CD4-positive, alpha-beta memory T cell (primary cell): Measurements from ENCODE around the gene TOPBP1. TPM values are rescaled to one million over a fixed set of nuclear protein-coding genes. Genes with fewer than 3 reads are reported as not detected.

Experiments used
- CTCF ChIA-PET: fragments of 350-600 bp; sonication (Branson Sonifier 250); formaldehyde crosslinking; loops from one replicate; lab custom pipeline; 2021; ENCODE audit warnings: inconsistent platforms; ENCODE audit not compliant: partially characterized antibody; lab: Charles Lee
- POLR2A ChIA-PET: fragments of 350-600 bp; sonication (Branson Sonifier 250); formaldehyde crosslinking; loops from one replicate; lab custom pipeline; 2021; ENCODE audit not compliant: partially characterized antibody; lab: Charles Lee
- DNase-seq, 5 donors: peaks; one replicate each; pipeline versions ENCODE4 v3.0.0 to v3.0.0-alpha.2; 2020 to 2022; ENCODE audit warnings: mixed read lengths in 1 of 5
- H3K27ac ChIP-seq: one replicate; pipeline ENCODE4 v1.7.0; 2013; ENCODE audit warnings: low read depth, low read length
- H3K27me3 ChIP-seq: 2 replicates; pipeline ENCODE4 v1.7.0; 2013; ENCODE audit warnings: mild to moderate bottlenecking, low read length, moderate library complexity; ENCODE audit not compliant: insufficient read depth
- H3K36me3 ChIP-seq: 2 replicates; pipeline ENCODE4 v1.7.0; 2013; ENCODE audit warnings: mild to moderate bottlenecking, low read length, moderate library complexity; ENCODE audit not compliant: insufficient read depth
- H3K4me1 ChIP-seq: 2 replicates; pipeline ENCODE4 v1.7.0; 2013; ENCODE audit warnings: mild to moderate bottlenecking, low read length, moderate library complexity; ENCODE audit not compliant: insufficient read depth
- H3K4me3 ChIP-seq, 2 donors: one replicate each; pipeline ENCODE4 v1.7.0; 2013; ENCODE audit warnings: low read length in 2 of 2, mild to moderate bottlenecking in 1 of 2
- H3K9me3 ChIP-seq, 2 donors: one replicate each; pipeline ENCODE4 v1.7.0; 2013; ENCODE audit warnings: low read length in 2 of 2, control low read depth in 1 of 2; ENCODE audit not compliant: control insufficient read depth in 1 of 2
- H3K27ac Mint-ChIP-seq, 7 donors: one replicate each; pipeline ENCODE4 v1.8.0; 2020 to 2021; ENCODE audit warnings: mixed read lengths in 7 of 7, mild to moderate bottlenecking in 6 of 7, inconsistent platforms in 3 of 7, moderate library complexity in 3 of 7
- H3K27me3 Mint-ChIP-seq, 2 donors: one replicate each; pipeline ENCODE4 v1.8.0; 2020 to 2021; ENCODE audit warnings: mixed read lengths in 2 of 2
- H3K36me3 Mint-ChIP-seq, 2 donors: one replicate each; pipeline ENCODE4 v1.8.0; 2020 to 2021; ENCODE audit warnings: mixed read lengths in 2 of 2, inconsistent platforms in 1 of 2, mild to moderate bottlenecking in 1 of 2
- H3K4me1 Mint-ChIP-seq, 4 donors: one replicate each; pipeline ENCODE4 v1.8.0; 2020 to 2021; ENCODE audit warnings: mixed read lengths in 4 of 4, mild to moderate bottlenecking in 1 of 4
- H3K4me3 Mint-ChIP-seq, 8 donors: one replicate each; pipeline ENCODE4 v1.8.0; 2020 to 2021; ENCODE audit warnings: mixed read lengths in 8 of 8, mild to moderate bottlenecking in 7 of 8, moderate library complexity in 6 of 8, inconsistent platforms in 3 of 8
- H3K9me3 Mint-ChIP-seq, 8 donors: one replicate each; pipeline ENCODE4 v1.8.0; 2020 to 2021; ENCODE audit warnings: mixed read lengths in 8 of 8, mild to moderate bottlenecking in 5 of 8, inconsistent platforms in 3 of 8, moderate library complexity in 1 of 8
- intact Hi-C: fragments of 100-400 bp; cut with micrococcal nuclease; formaldehyde crosslinking; loops from one replicate; pipeline ENCODE4 v1.15.1; 2023
- polyA plus RNA-seq, 2 donors: library from polyadenylated mRNA; unstranded; fragments of 300-500 nt; fragmentation: Illumina TruSeq; gene quantifications; one replicate each; pipeline ENCODE4 v1.2.3, GENCODE V29; 2021
- total RNA-seq, 2 experiments: library from RNA; stranded (reverse); gene quantifications; one replicate each; pipeline ENCODE4 v1.2.3, GENCODE V29; 2021

TOPBP1 gene
- total and polyA plus RNA-seq, 4 experiments from 2014 or later, result 6.1 to 43.2 (median 27.5) TPM

GRCh38 chr3:133593243-133593642 is 68.5 kb downstream of the TOPBP1 start:
- POLR2A ChIA-PET, result interaction anchor here (0.7 kb wide), 1 partner anchor 19 kb away, joined by 3 read pairs; the partner anchor contains the start of gene CDV3
- intact Hi-C loops, result no loop called here

GRCh38 chr3:133592843-133593242 is 68.9 kb downstream of the TOPBP1 start:
- ChIA-PET POLR2A (interaction anchor here (0.7 kb wide), 1 partner anchor 19 kb away, joined by 3 read pairs; the partner anchor contains the start of gene CDV3), CTCF (interaction anchor here (0.9 to 2.1 kb wide), 2 partner anchors 14 to 101 kb away, joined by 3 to 5 read pairs; no protein-coding TSS in a partner anchor)
- Histone ChIP-seq H3K27me3 (no peaks in the 10 kb centered on the region), H3K4me3 (no peak overlapping the region), H3K36me3 (peaks cover 17% of the 10 kb centered on the region), H3K9me3 (no peaks in the 10 kb centered on the region), H3K4me1 (no peaks in the 10 kb centered on the region), H3K27ac (no peak overlapping the region)
- H3K27me3 Mint-ChIP-seq, result no peaks in the 10 kb centered on the region
- peak overlapping the region in 2 of 7 donors; percentile 15 to 20 for H3K27ac Mint-ChIP-seq
- H3K9me3 Mint-ChIP-seq, result no peaks in the 10 kb centered on the region
- intact Hi-C loops, result no loop called here
- no peak for DNase-seq
- peaks cover 19 to 21% of the 10 kb centered on the region in 2 donors for H3K36me3 Mint-ChIP-seq
- H3K4me3 Mint-ChIP-seq, result no peak overlapping the region
- H3K4me1 Mint-ChIP-seq, result peaks cover 0 to 12% (median 8%) of the 10 kb centered on the region in 4 donors

More at GRCh38 chr3:133593243-133593642, 68.5 kb downstream of the TOPBP1 start:
- Histone ChIP-seq H3K4me1 (no peaks in the 10 kb centered on the region), H3K27ac (no peak overlapping the region), H3K4me3 (no peak overlapping the region), H3K9me3 (no peaks in the 10 kb centered on the region), H3K36me3 (peaks cover 13% of the 10 kb centered on the region), H3K27me3 (no peaks in the 10 kb centered on the region)
- CTCF ChIA-PET, result interaction anchor here (0.9 to 2.1 kb wide), 2 partner anchors 14 to 101 kb away, joined by 3 to 5 read pairs; no protein-coding TSS in a partner anchor
- no peaks in the 10 kb centered on the region for H3K27me3 Mint-ChIP-seq
- H3K36me3 Mint-ChIP-seq, result peaks cover 15 to 17% of the 10 kb centered on the region in 2 donors
- no peak overlapping the region for H3K4me3 Mint-ChIP-seq
- no peaks in the 10 kb centered on the region for H3K9me3 Mint-ChIP-seq
- no peak for DNase-seq
- peaks cover 0 to 11% (median 8%) of the 10 kb centered on the region in 4 donors for H3K4me1 Mint-ChIP-seq
- H3K27ac Mint-ChIP-seq, result peak overlapping the region in 4 of 7 donors; percentile 11 to 33 (median 25)

GRCh38 chr3:133591271-133591742 is 70.4 kb downstream of the TOPBP1 start:
- Mint-ChIP-seq H3K9me3 (no peaks in the 10 kb centered on the region), H3K36me3 (peaks cover 30 to 32% of the 10 kb centered on the region in 2 donors), H3K4me1 (peaks cover 4 to 18% (median 8%) of the 10 kb centered on the region in 4 donors), H3K27me3 (no peaks in the 10 kb centered on the region), H3K27ac (peak overlapping the region in 1 of 7 donors; percentile 5), H3K4me3 (no peak overlapping the region)
- ChIA-PET POLR2A (no interaction called here), CTCF (interaction anchor here (2.1 kb wide), 1 partner anchor 12 kb away, joined by 5 read pairs; no protein-coding TSS in a partner anchor)
- intact Hi-C loops, result no loop called here
- no peaks in the 10 kb centered on the region for H3K27me3 ChIP-seq
- H3K36me3 ChIP-seq, result peaks cover 30% of the 10 kb centered on the region
- H3K4me3 ChIP-seq, result no peak overlapping the region
- no peak for DNase-seq
- no peaks in the 10 kb centered on the region for H3K9me3 ChIP-seq
- H3K4me1 ChIP-seq, result no peaks in the 10 kb centered on the region
- no peak overlapping the region for H3K27ac ChIP-seq

GRCh38 chr3:133589503-133589902 is 72.2 kb downstream of the TOPBP1 start:
- Mint-ChIP-seq H3K4me1 (peaks cover 4 to 18% (median 8%) of the 10 kb centered on the region in 4 donors), H3K9me3 (no peaks in the 10 kb centered on the region), H3K27me3 (no peaks in the 10 kb centered on the region), H3K4me3 (no peak overlapping the region), H3K27ac (peak overlapping the region in 2 of 7 donors; percentile 48 to 68), H3K36me3 (peaks cover 40 to 46% of the 10 kb centered on the region in 2 donors)
- no peak overlapping the region for H3K27ac ChIP-seq
- DNase-seq, result no peak
- H3K9me3 ChIP-seq, result no peaks in the 10 kb centered on the region
- intact Hi-C loops, result no loop called here
- ChIA-PET CTCF (interaction anchor here (1.0 kb wide), 1 partner anchor 11 kb away, joined by 3 read pairs; no protein-coding TSS in a partner anchor), POLR2A (interaction anchor here (0.6 kb wide), 1 partner anchor 60 kb away, joined by 3 read pairs; no protein-coding TSS in a partner anchor)
- no peaks in the 10 kb centered on the region for H3K27me3 ChIP-seq
- H3K36me3 ChIP-seq, result peaks cover 44% of the 10 kb centered on the region
- H3K4me3 ChIP-seq, result no peak overlapping the region
- no peaks in the 10 kb centered on the region for H3K4me1 ChIP-seq

- no peaks in the 10 kb centered on the region for H3K9me3 Mint-ChIP-seq
- no peaks in the 10 kb centered on the region for H3K27me3 Mint-ChIP-seq
- peaks cover 40 to 52% of the 10 kb centered on the region in 2 donors for H3K36me3 Mint-ChIP-seq
- ChIA-PET POLR2A (interaction anchor here (0.6 kb wide), 1 partner anchor 60 kb away, joined by 3 read pairs; no protein-coding TSS in a partner anchor), CTCF (interaction anchor here (1.0 kb wide), 1 partner anchor 10 kb away, joined by 3 read pairs; no protein-coding TSS in a partner anchor)
- H3K36me3 ChIP-seq, result peaks cover 50% of the 10 kb centered on the region
- intact Hi-C loops, result no loop called here
- no peaks in the 10 kb centered on the region for H3K9me3 ChIP-seq
- DNase-seq, result no peak
- H3K27ac ChIP-seq, result no peak overlapping the region
- peak overlapping the region in 5 of 7 donors; percentile 24 to 74 (median 59) for H3K27ac Mint-ChIP-seq
- H3K4me1 Mint-ChIP-seq, result peaks cover 4 to 18% (median 8%) of the 10 kb centered on the region in 4 donors
- H3K27me3 ChIP-seq, result no peaks in the 10 kb centered on the region
- no peak overlapping the region for H3K4me3 Mint-ChIP-seq
- no peak overlapping the region for H3K4me3 ChIP-seq
- no peaks in the 10 kb centered on the region for H3K4me1 ChIP-seq
These were observed 72.8 kb downstream of the TOPBP1 start for GRCh38 chr3:133588784-133589465.

GRCh38 chr3:133588035-133588434 is 73.7 kb downstream of the TOPBP1 start:
- Histone ChIP-seq H3K9me3 (no peaks in the 10 kb centered on the region), H3K36me3 (peaks cover 59% of the 10 kb centered on the region), H3K27ac (no peak overlapping the region), H3K4me1 (peaks cover 7% of the 10 kb centered on the region), H3K4me3 (no peak overlapping the region), H3K27me3 (no peaks in the 10 kb centered on the region)
- peaks cover 44 to 60% of the 10 kb centered on the region in 2 donors for H3K36me3 Mint-ChIP-seq
- H3K4me3 Mint-ChIP-seq, result no peak overlapping the region
- CTCF ChIA-PET, result interaction anchor here (1.9 kb wide), 1 partner anchor 9 kb away, joined by 10 read pairs; no protein-coding TSS in a partner anchor
- no peaks in the 10 kb centered on the region for H3K9me3 Mint-ChIP-seq
- peaks cover 5 to 20% (median 10%) of the 10 kb centered on the region in 4 donors for H3K4me1 Mint-ChIP-seq
- no peak for DNase-seq
- intact Hi-C loops, result no loop called here
- H3K27ac Mint-ChIP-seq, result peak overlapping the region in 2 of 7 donors; percentile 3 to 72
- no peaks in the 10 kb centered on the region for H3K27me3 Mint-ChIP-seq
- POLR2A ChIA-PET, result no interaction called here

GRCh38 chr3:133583396-133583795 is 78.3 kb downstream of the TOPBP1 start:
- intact Hi-C loops, result no loop called here

More at GRCh38 chr3:133583396-133583795, 78.3 kb downstream of the TOPBP1 start:
- H3K36me3 Mint-ChIP-seq, result peaks cover 42 to 78% of the 10 kb centered on the region in 2 donors
- Histone ChIP-seq H3K4me3 (no peak overlapping the region), H3K4me1 (peaks cover 45% of the 10 kb centered on the region), H3K27me3 (no peaks in the 10 kb centered on the region), H3K36me3 (peaks cover 70% of the 10 kb centered on the region), H3K9me3 (no peaks in the 10 kb centered on the region), H3K27ac (no peak overlapping the region)
- H3K27ac Mint-ChIP-seq, result peak overlapping the region in 4 of 7 donors; percentile 46 to 86 (median 48)
- CTCF ChIA-PET, result no interaction called here
- peaks cover 22 to 40% (median 37%) of the 10 kb centered on the region in 4 donors for H3K4me1 Mint-ChIP-seq
- DNase-seq, result no peak
- H3K9me3 Mint-ChIP-seq, result no peaks in the 10 kb centered on the region
- no peaks in the 10 kb centered on the region for H3K27me3 Mint-ChIP-seq
- POLR2A ChIA-PET, result interaction anchor here (1.2 kb wide), 3 partner anchors 9 to 11 kb away, joined by 3 to 4 read pairs (median 4); partner anchors contain the start of gene CDV3
- peak overlapping the region in 2 of 8 donors; percentile 9 to 32 for H3K4me3 Mint-ChIP-seq
